IMR-90 (cell line): ENCODE results near the gene POLR2C. TPM values are rescaled to one million over a fixed set of nuclear protein-coding genes. Genes with fewer than 3 reads are reported as not detected.

Experiments
- ATAC-seq: fragments of 200-7000 bp; cut with Tn5 transposase; 2 replicates; pipeline ENCODE4 v1.9.1; 2020; ENCODE audit warnings: low read depth, mild to moderate bottlenecking, moderate library complexity
- BruUV-seq: library from RNA; stranded (reverse); fragments of 400-500 nt; replicated peaks from 2 replicates; lab custom pipeline; 2021; lab: Mats Ljungman, UMichigan
- CTCF ChIA-PET: fragments of 300-600 bp; formaldehyde crosslinking; extraction: SDS; loops from one replicate; lab custom pipeline; 2021; ENCODE audit warnings: antibody characterized with exemption; lab: Yijun Ruan, JAX
- POLR2A ChIA-PET: fragments of 300-600 bp; sonication (Branson Sonifier 250); formaldehyde crosslinking; loops from one replicate; lab custom pipeline; 2022; ENCODE audit warnings: antibody characterized with exemption; ENCODE audit not compliant: unreplicated experiment; lab: Charles Lee
- DNase-seq: peaks from one replicate; pipeline ENCODE4 v3.0.0; 2013
- H2AFZ ChIP-seq: replicated peaks from 2 replicates; pipeline ENCODE3; 2013; ENCODE audit warnings: low read length, mild to moderate bottlenecking; ENCODE audit not compliant: poor library complexity
- H2AK5ac ChIP-seq: 2 replicates; pipeline ENCODE4 v1.6.1; 2013; ENCODE audit warnings: low read depth, low read length, inconsistent platforms
- H2AK9ac ChIP-seq: replicated peaks from 2 replicates; pipeline ENCODE3; 2013; ENCODE audit warnings: mild to moderate bottlenecking, low read depth, low read length, moderate library complexity; ENCODE audit not compliant: poor library complexity
- H2BK120ac ChIP-seq: 2 replicates; pipeline ENCODE4 v1.6.1; 2013; ENCODE audit warnings: low read depth, low read length, inconsistent platforms
- H2BK15ac ChIP-seq: 3 replicates; pipeline ENCODE4 v1.6.1; 2013; ENCODE audit warnings: low read depth, low read length, inconsistent platforms
- H2BK20ac ChIP-seq: 2 replicates; pipeline ENCODE4 v1.6.1; 2013; ENCODE audit warnings: low read depth, mild to moderate bottlenecking, inconsistent platforms, low read length, moderate library complexity
- H2BK5ac ChIP-seq: 2 replicates; pipeline ENCODE4 v1.6.1; 2013; ENCODE audit warnings: mild to moderate bottlenecking, low read depth, low read length, inconsistent platforms; ENCODE audit not compliant: poor library complexity, severe bottlenecking
- H3K14ac ChIP-seq: replicated peaks from 2 replicates; pipeline ENCODE4 v1.6.1; 2013; ENCODE audit warnings: low read depth, low read length, inconsistent platforms
- H3K18ac ChIP-seq: 2 replicates; pipeline ENCODE4 v1.6.1; 2013; ENCODE audit warnings: low read depth, low read length, control low read depth
- H3K23ac ChIP-seq: 2 replicates; pipeline ENCODE4 v1.6.1; 2013; ENCODE audit warnings: low read depth, low read length, inconsistent platforms
- H3K27ac ChIP-seq: 2 replicates; pipeline ENCODE4 v1.5.1; 2013; ENCODE audit warnings: mild to moderate bottlenecking, control low read depth, low read length; ENCODE audit not compliant: insufficient read depth
- H3K27me3 ChIP-seq: 2 replicates; pipeline ENCODE4 v1.6.1; 2013; ENCODE audit warnings: low read length; ENCODE audit not compliant: control insufficient read depth, insufficient read depth
- H3K36me3 ChIP-seq: 2 replicates; pipeline ENCODE4 v1.6.1; 2013; ENCODE audit warnings: low read length, mixed read lengths; ENCODE audit not compliant: control insufficient read depth, insufficient read depth
- H3K4ac ChIP-seq: 2 replicates; pipeline ENCODE4 v1.6.1; 2013; ENCODE audit warnings: low read depth, low read length, inconsistent platforms
- H3K4me1 ChIP-seq: 2 replicates; pipeline ENCODE4 v1.6.1; 2013; ENCODE audit warnings: low read length, mixed read lengths; ENCODE audit not compliant: control insufficient read depth, insufficient read depth
- H3K4me2 ChIP-seq: 2 replicates; pipeline ENCODE4 v1.6.1; 2013; ENCODE audit warnings: low read depth, mild to moderate bottlenecking, control low read depth, low read length, moderate library complexity
- H3K4me3 ChIP-seq: 2 replicates; pipeline ENCODE4 v1.5.1; 2013; ENCODE audit warnings: low read depth, mild to moderate bottlenecking, control low read depth, low read length, moderate library complexity; ENCODE audit not compliant: insufficient read depth
- H3K56ac ChIP-seq: 2 replicates; pipeline ENCODE4 v1.6.1; 2013; ENCODE audit warnings: low read length, inconsistent platforms; ENCODE audit not compliant: insufficient read depth; ENCODE audit errors: extremely low read depth
- H3K79me1 ChIP-seq, 2 experiments: 2 replicates each; pipeline ENCODE4 v1.6.1; 2013; ENCODE audit warnings: low read length in 2 of 2, inconsistent platforms in 1 of 2, low read depth in 1 of 2
- H3K9ac ChIP-seq: 2 replicates; pipeline ENCODE4 v1.6.1; 2013; ENCODE audit warnings: low read depth, low read length, control low read depth
- H3K9me1 ChIP-seq: 2 replicates; pipeline ENCODE4 v1.6.1; 2013; ENCODE audit warnings: low read length, inconsistent platforms; ENCODE audit not compliant: insufficient read depth
- H3K9me3 ChIP-seq: 2 replicates; pipeline ENCODE4 v1.6.1; 2013; ENCODE audit warnings: low read length; ENCODE audit not compliant: control insufficient read depth, insufficient read depth
- H4K20me1 ChIP-seq: 2 replicates; pipeline ENCODE4 v1.6.1; 2013; ENCODE audit warnings: low read length, inconsistent platforms; ENCODE audit not compliant: insufficient read depth
- H4K5ac ChIP-seq: 2 replicates; pipeline ENCODE4 v1.6.1; 2013; ENCODE audit warnings: mild to moderate bottlenecking, low read depth, low read length, control low read depth
- H4K8ac ChIP-seq, 2 experiments: 2 replicates each; pipeline ENCODE4 v1.6.1; 2013; ENCODE audit warnings: low read depth in 2 of 2, low read length in 2 of 2, control low read depth in 1 of 2, inconsistent platforms in 1 of 2
- H4K91ac ChIP-seq: 2 replicates; pipeline ENCODE4 v1.6.1; 2013; ENCODE audit warnings: low read depth, low read length, inconsistent platforms; ENCODE audit not compliant: insufficient read depth
- BHLHE40 ChIP-seq: fragments of 150-350 bp; IDR thresholded peaks from 2 replicates; pipeline ENCODE4 v1.6.1; 2016; ENCODE audit warnings: mild to moderate bottlenecking, low read depth, low read length
- CEBPB ChIP-seq: IDR thresholded peaks from 2 replicates; pipeline ENCODE4 v1.6.1; 2012; ENCODE audit warnings: low read depth, low read length, improper control_type of control experiment
- CHD1 ChIP-seq: IDR thresholded peaks from 2 replicates; pipeline ENCODE4 v1.6.1; 2012; ENCODE audit warnings: low read depth, low read length, improper control_type of control experiment
- CTCF ChIP-seq: conservative IDR thresholded peaks from 2 replicates; pipeline ENCODE4 v1.5.1; 2012; ENCODE audit warnings: mild to moderate bottlenecking, low read depth, low read length, improper control_type of control experiment
- ELK1 ChIP-seq: fragments of 150-350 bp; IDR thresholded peaks from 2 replicates; pipeline ENCODE4 v1.6.1; 2016; ENCODE audit warnings: low read depth, mild to moderate bottlenecking, low read length, moderate library complexity, borderline replicate concordance
- FOS ChIP-seq: fragments of 150-350 bp; IDR thresholded peaks from 2 replicates; pipeline ENCODE4 v1.6.1; 2016; ENCODE audit warnings: low read depth, low read length
- MAFK ChIP-seq: IDR thresholded peaks from 2 replicates; pipeline ENCODE4 v1.6.1; 2012; ENCODE audit warnings: low read depth, low read length, improper control_type of control experiment
- MAZ ChIP-seq: IDR thresholded peaks from 2 replicates; pipeline ENCODE4 v1.6.1; 2012; ENCODE audit warnings: low read depth, mild to moderate bottlenecking, low read length, improper control_type of control experiment, moderate library complexity, borderline replicate concordance
- MXI1 ChIP-seq: IDR thresholded peaks from 2 replicates; pipeline ENCODE4 v1.6.1; 2012; ENCODE audit warnings: low read depth, mild to moderate bottlenecking, low read length, moderate library complexity, borderline replicate concordance
- NFE2L2 ChIP-seq: fragments of 150-350 bp; IDR thresholded peaks from 2 replicates; pipeline ENCODE4 v1.6.1; 2016; ENCODE audit warnings: low read depth, mild to moderate bottlenecking, low read length
- POLR2A ChIP-seq: IDR thresholded peaks from 2 replicates; pipeline ENCODE4 v1.6.1; 2012; ENCODE audit warnings: mild to moderate bottlenecking, low read depth, low read length
- RAD21 ChIP-seq: IDR thresholded peaks from 2 replicates; pipeline ENCODE4 v1.6.1; 2012; ENCODE audit warnings: low read length, improper control_type of control experiment
- RCOR1 ChIP-seq: IDR thresholded peaks from 2 replicates; pipeline ENCODE4 v1.6.1; 2012; ENCODE audit warnings: mild to moderate bottlenecking, low read length, improper control_type of control experiment; ENCODE audit not compliant: insufficient replicate concordance
- RFX5 ChIP-seq: IDR thresholded peaks from 2 replicates; pipeline ENCODE4 v1.8.0; 2012; ENCODE audit warnings: low read depth, mild to moderate bottlenecking, low read length, moderate library complexity
- SMC3 ChIP-seq: fragments of 150-350 bp; IDR thresholded peaks from 2 replicates; pipeline ENCODE4 v1.6.1; 2016; ENCODE audit warnings: low read depth, mild to moderate bottlenecking, antibody characterized with exemption, low read length, moderate library complexity
- USF2 ChIP-seq: fragments of 150-350 bp; IDR thresholded peaks from 2 replicates; pipeline ENCODE4 v1.6.1; 2017; ENCODE audit warnings: mild to moderate bottlenecking, antibody characterized with exemption, low read length, low read depth
- WGBS, 2 experiments: methylation state at CpG; one replicate each; pipeline versions ENCODE4 v1.1.5 to v1.1.7; 2013; ENCODE audit warnings: missing lambda C conversion rate in 2 of 2; ENCODE audit not compliant: insufficient read length in 1 of 2; ENCODE audit errors: extremely low coverage in 2 of 2; 5-methylcytosine and 5-hydroxymethylcytosine counted together
- dilution Hi-C: fragments of 300-500 bp; cut with HindIII; formaldehyde crosslinking; loops from one replicate; pipeline ENCODE4 v1.14.3; 2018; ENCODE audit warnings: low sequenced_read_pairs; ENCODE audit not compliant: unreplicated experiment
- in situ Hi-C: fragments of 300-500 bp; cut with MboI; formaldehyde crosslinking; loops from 3 replicates; pipeline ENCODE4 v1.14.3; 2019; ENCODE audit warnings: low sequenced_read_pairs, inconsistent platforms, mixed read lengths
- intact Hi-C: fragments of 100-400 bp; cut with micrococcal nuclease; formaldehyde crosslinking; loops from 2 replicates; pipeline ENCODE4 v1.10.0; 2022
- polyA plus RNA-seq, 3 experiments: library from polyadenylated mRNA; depleted of rRNA; stranded (reverse); fragments of >200 nt; gene quantifications; 2 replicates each; pipeline ENCODE4 v1.2.3, GENCODE V29; 2012; ENCODE audit warnings: low replicate concordance in 1 of 3
- total RNA-seq: library from RNA; depleted of rRNA; stranded (reverse); fragments of >200 nt; gene quantifications from 2 replicates; pipeline ENCODE4 v1.2.3, GENCODE V29; 2012

Gene POLR2C
- total and polyA plus RNA-seq, 2 of the 4 experiments (the other 2 are of a cell fraction): 137 to 340 TPM

- Histone ChIP-seq H3K9me3 (no peaks in the 10 kb centered on the region), H2BK15ac (no peak overlapping the region), H3K36me3 (peaks cover 23% of the 10 kb centered on the region), H2AK5ac (no peak overlapping the region), H4K8ac (no peak overlapping the region), H3K4me3 (no peak overlapping the region), H3K9ac (no peak overlapping the region), H3K27me3 (no peaks in the 10 kb centered on the region), H3K4me1 (no peaks in the 10 kb centered on the region), H2BK120ac (no peak overlapping the region), H3K23ac (no peak overlapping the region), H3K14ac (no peak overlapping the region), H3K4ac (no peak overlapping the region), H4K91ac (no peak overlapping the region), H2BK20ac (no peak overlapping the region), H3K9me1 (peaks cover 6% of the 10 kb centered on the region; the same call in 1 of the 2 replicates), H3K79me1 (no peaks in the 10 kb centered on the region), H3K18ac (no peak overlapping the region), H3K4me2 (no peak overlapping the region), H3K27ac (no peak overlapping the region), H2BK5ac (no peak overlapping the region), H2AFZ (no peak overlapping the region), H3K56ac (no peak overlapping the region), H4K5ac (no peak overlapping the region), H2AK9ac (no peak overlapping the region), H4K20me1 (no peaks in the 10 kb centered on the region)
- no TSS peak for BruUV-seq
- no peak for TF ChIP-seq MXI1
- TF ChIP-seq RFX5: no peak
- no peak for TF ChIP-seq CEBPB
- TF ChIP-seq MAZ: no peak
- TF ChIP-seq USF2: no peak
- no peak for TF ChIP-seq MAFK
- TF ChIP-seq CHD1: no peak
- TF ChIP-seq CTCF: no peak
- TF ChIP-seq RAD21: no peak
- no peak for TF ChIP-seq NFE2L2
- no peak for TF ChIP-seq RCOR1
- no peak for TF ChIP-seq ELK1
- no peak for TF ChIP-seq POLR2A
- no peak for TF ChIP-seq FOS
- no peak for TF ChIP-seq SMC3
- no peak for TF ChIP-seq BHLHE40
- DNase-seq: no peak
- intact Hi-C loops: no loop called here
- WGBS, 2 experiments: 65% methylated on average over 3 of the region's 10 CpGs; no CpG with 5 or more reads in 1 of the 2 experiments
- POLR2A ChIA-PET: no interaction called here
- dilution Hi-C loops: no loop called here
- CTCF ChIA-PET: no interaction called here
- in situ Hi-C loops: no loop called here
- no peak for ATAC-seq
Observed at GRCh38 chr16:57516176-57516725, 53.8 kb downstream of the POLR2C start.
